Kidney (tissue), 14 donors: ENCODE data around the gene SLC25A10. TPM values are rescaled to one million over a fixed set of nuclear protein-coding genes. Genes with fewer than 3 reads are reported as not detected.

Experiments used
- DNase-seq, 5 donors: peaks; one replicate each; pipeline ENCODE4 v3.0.0-alpha.2; 2013 to 2020
- FAIRE-seq: peaks from 2 replicates; lab custom pipeline; 2012; peaks lifted over from hg19 to GRCh38; lab: Jason Lieb, UNC
- H3K27ac ChIP-seq, 2 donors: one replicate each; pipeline ENCODE4 v1.7.0; 2013; ENCODE audit warnings: low read depth in 2 of 2, low read length in 2 of 2, inconsistent platforms in 1 of 2
- H3K27me3 ChIP-seq: one replicate; pipeline ENCODE4 v1.7.1; 2013; ENCODE audit warnings: low read length, inconsistent platforms; ENCODE audit not compliant: control insufficient read depth, insufficient read depth
- H3K36me3 ChIP-seq, 3 donors: one replicate each; pipeline versions ENCODE4 v1.7.0 to v1.7.1; 2013; ENCODE audit warnings: low read length in 3 of 3, control low read depth in 1 of 3, inconsistent platforms in 1 of 3; ENCODE audit not compliant: insufficient read depth in 3 of 3, control insufficient read depth in 2 of 3
- H3K4me1 ChIP-seq, 3 donors: one replicate each; pipeline versions ENCODE4 v1.7.0 to v1.7.1; 2013; ENCODE audit warnings: low read length in 3 of 3, inconsistent platforms in 1 of 3, low read depth in 1 of 3; ENCODE audit not compliant: control insufficient read depth in 2 of 3, insufficient read depth in 2 of 3
- H3K4me3 ChIP-seq, 3 donors: one replicate each; pipeline versions ENCODE4 v1.7.0 to v1.8.1; 2013; ENCODE audit warnings: low read length in 3 of 3, control low read depth in 1 of 3, inconsistent platforms in 1 of 3
- H3K9ac ChIP-seq, 3 donors: one replicate each; pipeline versions ENCODE4 v1.7.0 to v1.7.1; 2013; ENCODE audit warnings: low read length in 3 of 3, control low read depth in 1 of 3, inconsistent platforms in 1 of 3
- H3K9me3 ChIP-seq, 3 donors: one replicate each; pipeline versions ENCODE4 v1.7.0 to v1.7.1; 2013; ENCODE audit warnings: low read length in 3 of 3, control low read depth in 1 of 3, inconsistent platforms in 1 of 3; ENCODE audit not compliant: control insufficient read depth in 2 of 3, insufficient read depth in 1 of 3
- CTCF ChIP-seq: IDR thresholded peaks from 3 replicates; pipeline ENCODE4 v1.5.1; 2012; ENCODE audit warnings: mild to moderate bottlenecking, moderate library complexity, borderline replicate concordance; ENCODE audit not compliant: insufficient read depth; ENCODE audit errors: extremely low read depth
- intact Hi-C: fragments of 100-400 bp; cut with DNase I; formaldehyde crosslinking; loops from one replicate; pipeline ENCODE4 v1.11.1; 2022
- polyA plus RNA-seq: library from polyadenylated mRNA; stranded (reverse); fragments of 350-450 nt; fragmentation: Illumina TruSeq; extraction: RNeasy Lipid Tissue Mini Kit (QIAGEN cat#74804); gene quantifications from one replicate; pipeline ENCODE4 v1.2.3, GENCODE V29; 2014; ENCODE audit warnings: low read depth, low replicate concordance; ENCODE audit not compliant: insufficient read depth
- total RNA-seq: library from RNA; stranded (reverse); fragmentation: NEBNext Ultra II Directional; extraction: Animal tissue kit (Norgen Biotek cat#: 25700); gene quantifications from one replicate; pipeline ENCODE4 v1.2.1, GENCODE V29; 2021
- donor health status: control.
- donor health status: control.
- donor health status: control.
- donor health status: control.
- donor health status: control.
- donor health status: DM: yes; HTN: yes; CAD: no.
- donor health status: Normal renal cell carcinoma (clear cell type).

Gene SLC25A10
- total and polyA plus RNA-seq, 2 donors from 2014 or later = 19.9 to 94.5 TPM

GRCh38 chr17:81684442-81684911 is 27.6 kb upstream of the SLC25A10 start:
- TF ChIP-seq CTCF = no peak
- FAIRE-seq (no peak), DNase-seq (no peak)
- Histone ChIP-seq H3K36me3 (peaks cover 0 to 27% (median 16%) of the 10 kb centered on the region in 3 donors), H3K9ac (peak overlapping the region; percentile 41 to 85 (median 47)), H3K27ac (peak overlapping the region in 1 of 2 donors; percentile 17), H3K4me3 (peak overlapping the region; percentile 74 to 95 (median 88)), H3K4me1 (peaks cover 0 to 23% (median 11%) of the 10 kb centered on the region in 3 donors), H3K27me3 (no peaks in the 10 kb centered on the region), H3K9me3 (no peaks in the 10 kb centered on the region)
- intact Hi-C loops = no loop called here

- FAIRE-seq (no peak), DNase-seq (no peak)
- Histone ChIP-seq H3K36me3 (peaks cover 0 to 33% (median 19%) of the 10 kb centered on the region in 3 donors), H3K27me3 (no peaks in the 10 kb centered on the region), H3K27ac (no peak overlapping the region), H3K4me3 (peak overlapping the region in 2 of 3 donors; percentile 88 to 95), H3K9me3 (no peaks in the 10 kb centered on the region), H3K4me1 (peaks cover 0 to 23% (median 11%) of the 10 kb centered on the region in 3 donors), H3K9ac (peak overlapping the region in 2 of 3 donors; percentile 41 to 85)
- TF ChIP-seq CTCF = no peak
- intact Hi-C loops = no loop called here
These were observed 27.0 kb upstream of the SLC25A10 start for GRCh38 chr17:81685108-81685507.

GRCh38 chr17:81686614-81687013 is 25.5 kb upstream of the SLC25A10 start:
- DNase-seq (no peak), FAIRE-seq (no peak)
- Histone ChIP-seq H3K9me3 (no peaks in the 10 kb centered on the region), H3K36me3 (peaks cover 0 to 34% (median 21%) of the 10 kb centered on the region in 3 donors), H3K27me3 (no peaks in the 10 kb centered on the region), H3K4me3 (no peak overlapping the region), H3K9ac (no peak overlapping the region), H3K4me1 (peaks cover 0 to 21% (median 11%) of the 10 kb centered on the region in 3 donors), H3K27ac (no peak overlapping the region)
- intact Hi-C loops = no loop called here
- TF ChIP-seq CTCF = no peak
